H1 (cell line): ENCODE data around the gene UBE2J1. TPM values are rescaled to one million over a fixed set of nuclear protein-coding genes. Genes with fewer than 3 reads are reported as not detected.

Source experiments
- CTCF ChIA-PET: fragments of 300-600 bp; sonication (Branson Sonifier 250); formaldehyde crosslinking; loops from one replicate; lab custom pipeline; 2021; ENCODE audit not compliant: partially characterized antibody; lab: Charles Lee
- POLR2A ChIA-PET: fragments of 300-600 bp; sonication (Branson Sonifier 250); formaldehyde crosslinking; loops from one replicate; lab custom pipeline; 2021; ENCODE audit warnings: inconsistent platforms; ENCODE audit not compliant: partially characterized antibody; lab: Charles Lee
- DNase-seq, 2 experiments: peaks; one replicate each; pipeline versions ENCODE4 v3.0.0 to v3.0.0-alpha.2; 2010 to 2022; ENCODE audit warnings: low spot score in 2 of 2, low read depth in 1 of 2, mixed read lengths in 1 of 2
- FAIRE-seq: peaks from 2 replicates; lab custom pipeline; 2011; peaks lifted over from hg19 to GRCh38; lab: Jason Lieb, UNC
- H2AFZ ChIP-seq: 2 replicates; pipeline ENCODE4 v1.8.1; 2012; ENCODE audit warnings: low read length, inconsistent platforms
- H2AK5ac ChIP-seq: 2 replicates; pipeline ENCODE4 v1.6.1; 2013; ENCODE audit warnings: low read depth, low read length
- H2BK120ac ChIP-seq: replicated peaks from 2 replicates; pipeline ENCODE3; 2013; ENCODE audit warnings: low read depth, low read length, inconsistent platforms
- H2BK12ac ChIP-seq: 2 replicates; pipeline ENCODE4 v1.6.1; 2013; ENCODE audit warnings: low read depth, low read length
- H2BK15ac ChIP-seq: 2 replicates; pipeline ENCODE4 v1.6.1; 2013; ENCODE audit warnings: low read length
- H2BK20ac ChIP-seq: 2 replicates; pipeline ENCODE4 v1.6.1; 2013; ENCODE audit warnings: low read length
- H2BK5ac ChIP-seq: 2 replicates; pipeline ENCODE4 v1.6.1; 2013; ENCODE audit warnings: low read depth, low read length
- H3K14ac ChIP-seq: 2 replicates; pipeline ENCODE4 v1.6.1; 2013; ENCODE audit warnings: inconsistent platforms; ENCODE audit not compliant: insufficient read length
- H3K18ac ChIP-seq: 2 replicates; pipeline ENCODE4 v1.6.1; 2013; ENCODE audit warnings: low read length; ENCODE audit errors: extremely low read depth
- H3K23ac ChIP-seq: 2 replicates; pipeline ENCODE4 v1.6.1; 2013; ENCODE audit warnings: inconsistent platforms; ENCODE audit not compliant: insufficient read length
- H3K23me2 ChIP-seq: 2 replicates; pipeline ENCODE4 v1.6.1; 2013; ENCODE audit warnings: low read depth, low read length
- H3K27ac ChIP-seq: 2 replicates; pipeline ENCODE4 v1.6.1; 2011; ENCODE audit warnings: low read depth, low read length, inconsistent platforms
- H3K27me3 ChIP-seq, 4 experiments: replicated peaks in 1 of 4; 1 replicate in 1 of 4; 2 replicates in 3 of 4; pipeline versions ENCODE4 v1.6.1 to v1.8.1; 2011 to 2013; ENCODE audit warnings: low read length in 3 of 4, mild to moderate bottlenecking in 3 of 4, inconsistent platforms in 2 of 4, mixed read lengths in 2 of 4, moderate library complexity in 1 of 4; ENCODE audit not compliant: control insufficient read depth in 3 of 4, insufficient read depth in 3 of 4; ENCODE audit errors: extremely low read depth in 1 of 4
- H3K36me3 ChIP-seq, 4 experiments: 2 replicates each; pipeline versions ENCODE4 v1.6.1 to v1.8.1; 2011 to 2013; ENCODE audit warnings: mild to moderate bottlenecking in 4 of 4, low read length in 3 of 4, moderate library complexity in 2 of 4, control low read depth in 1 of 4, inconsistent platforms in 1 of 4; ENCODE audit not compliant: insufficient read depth in 4 of 4, control insufficient read depth in 2 of 4
- H3K4ac ChIP-seq: replicated peaks from 2 replicates; pipeline ENCODE3; 2013; ENCODE audit warnings: low read length, low read depth, mixed read lengths, inconsistent platforms; ENCODE audit not compliant: insufficient read length
- H3K4me1 ChIP-seq, 4 experiments: replicated peaks in 1 of 4; 1 replicate in 1 of 4; 2 replicates in 3 of 4; pipeline versions ENCODE4 v1.6.1 to v1.8.1; 2011 to 2013; ENCODE audit warnings: low read length in 3 of 4, inconsistent platforms in 2 of 4, mixed read lengths in 1 of 4; ENCODE audit not compliant: insufficient read depth in 4 of 4, control insufficient read depth in 3 of 4
- H3K4me2 ChIP-seq, 2 experiments: 2 replicates each; pipeline versions ENCODE4 v1.6.1 to v1.8.1; 2011 to 2013; ENCODE audit warnings: low read depth in 2 of 2, low read length in 2 of 2, control low read depth in 1 of 2, inconsistent platforms in 1 of 2, mild to moderate bottlenecking in 1 of 2; ENCODE audit not compliant: insufficient read depth in 1 of 2
- H3K4me3 ChIP-seq, 4 experiments: fragments of 200-600, 300-600 bp in 1 of 4; sonication (generic), shearing (Covaris generic), sonication (Bioruptor Twin) in 1 of 4; 2 replicates each; pipeline versions ENCODE4 v1.5.1 to v1.8.1; 2011 to 2016; ENCODE audit warnings: low read length in 4 of 4, low read depth in 3 of 4, control low read depth in 2 of 4, inconsistent platforms in 2 of 4, mild to moderate bottlenecking in 2 of 4, mixed read lengths in 1 of 4, moderate library complexity in 1 of 4; ENCODE audit not compliant: insufficient read depth in 2 of 4; ENCODE audit errors: extremely low read depth in 1 of 4
- H3K56ac ChIP-seq: replicated peaks from 2 replicates; pipeline ENCODE3; 2013; ENCODE audit warnings: low read depth, mild to moderate bottlenecking, mixed read lengths, low read length, inconsistent platforms; ENCODE audit not compliant: insufficient read length
- H3K79me1 ChIP-seq: 2 replicates; pipeline ENCODE4 v1.6.1; 2013; ENCODE audit warnings: low read depth, low read length, control low read depth
- H3K79me2 ChIP-seq, 2 experiments: 2 replicates each; pipeline versions ENCODE4 v1.6.1 to v1.8.1; 2012 to 2013; ENCODE audit warnings: low read length in 2 of 2, mild to moderate bottlenecking in 2 of 2, inconsistent platforms in 1 of 2; ENCODE audit not compliant: insufficient read depth in 2 of 2, control insufficient read depth in 1 of 2
- H3K9ac ChIP-seq, 4 experiments: replicated peaks in 1 of 4; 1 replicate in 1 of 4; 2 replicates in 3 of 4; pipeline versions ENCODE4 v1.6.1 to v1.8.1; 2011 to 2013; ENCODE audit warnings: low read depth in 3 of 4, low read length in 3 of 4, control low read depth in 2 of 4, mild to moderate bottlenecking in 2 of 4, moderate library complexity in 2 of 4, inconsistent platforms in 1 of 4; ENCODE audit errors: extremely low read depth in 1 of 4
- H3K9me3 ChIP-seq, 2 experiments: 2 replicates each; pipeline versions ENCODE4 v1.6.1 to v1.8.1; 2012 to 2013; ENCODE audit warnings: mild to moderate bottlenecking in 2 of 2, moderate library complexity in 2 of 2, control low read depth in 1 of 2, inconsistent platforms in 1 of 2, low read depth in 1 of 2, low read length in 1 of 2, mixed read lengths in 1 of 2; ENCODE audit not compliant: insufficient read depth in 2 of 2
- H4K20me1 ChIP-seq, 2 experiments: replicated peaks in 1 of 2; 2 replicates each; pipeline versions ENCODE3 to v1.8.1; 2011 to 2013; ENCODE audit warnings: inconsistent platforms in 2 of 2, low read length in 2 of 2, mild to moderate bottlenecking in 1 of 2; ENCODE audit not compliant: insufficient read depth in 2 of 2, control insufficient read depth in 1 of 2
- H4K5ac ChIP-seq: 2 replicates; pipeline ENCODE4 v1.6.1; 2013; ENCODE audit warnings: low read length, low read depth, mixed read lengths, inconsistent platforms; ENCODE audit not compliant: insufficient read length
- H4K8ac ChIP-seq: 2 replicates; pipeline ENCODE4 v1.8.0; 2013; ENCODE audit warnings: mild to moderate bottlenecking, moderate library complexity, low read length, inconsistent platforms; ENCODE audit not compliant: insufficient read depth; ENCODE audit errors: extremely low read depth
- H4K91ac ChIP-seq: replicated peaks from 2 replicates; pipeline ENCODE3; 2013; ENCODE audit warnings: low read length, mixed read lengths, inconsistent platforms; ENCODE audit not compliant: insufficient read length
- EP300 ChIP-seq, 2 experiments: IDR thresholded peaks; 1 replicate in 1 of 2; 2 replicates in 1 of 2; pipeline ENCODE4 v1.6.1; 2011 to 2012; ENCODE audit warnings: low read depth in 2 of 2, low read length in 2 of 2, mild to moderate bottlenecking in 2 of 2, borderline replicate concordance in 1 of 2, inconsistent platforms in 1 of 2, moderate library complexity in 1 of 2
- JUN ChIP-seq: IDR thresholded peaks from 2 replicates; pipeline ENCODE4 v1.6.1; 2011; ENCODE audit warnings: low read depth, mild to moderate bottlenecking, improper control_type of control experiment, low read length
- WGBS, 2 experiments: shearing (Covaris generic) in 1 of 2; methylation state at CpG; one replicate each; pipeline versions ENCODE4 v1.1.6 to v1.1.7; 2013 to 2015; ENCODE audit warnings: low lambda C conversion rate in 2 of 2, mixed read lengths in 2 of 2, inconsistent platforms in 1 of 2, low coverage in 1 of 2, missing lambda C conversion rate in 1 of 2; ENCODE audit not compliant: insufficient replicate concordance in 2 of 2, insufficient coverage in 1 of 2, insufficient read length in 1 of 2; ENCODE audit errors: extremely low coverage in 1 of 2, missing lambda C conversion rate in 1 of 2; 5-methylcytosine and 5-hydroxymethylcytosine counted together
- polyA plus RNA-seq, 7 experiments: library from polyadenylated mRNA; depleted of rRNA in 3 of 7; stranded (reverse) in 5 of 7; unstranded in 2 of 7; fragments of >200 nt in 5 of 7; fragments of 200-250 nt in 2 of 7; gene quantifications; 1 replicate in 5 of 7; 2 replicates in 1 of 7; 4 replicates in 1 of 7; pipeline versions ENCODE4 v1.2.1 to v1.2.3, GENCODE V29; 2011 to 2013; ENCODE audit warnings: missing spikeins in 2 of 7, mixed read lengths in 2 of 7
- total RNA-seq: library from RNA; stranded (reverse); fragmentation: NEBNext Ultra II Directional; extraction: Animal tissue kit (Norgen Biotek cat#: 25700); gene quantifications from 2 replicates; pipeline ENCODE4 v1.2.1, GENCODE V29; 2021
- TF ChIP-seq, protein P1 (sequence below): IDR thresholded peaks from 2 replicates; pipeline ENCODE4 v1.6.1; 2011; ENCODE audit warnings: low read depth, mild to moderate bottlenecking, low read length; ENCODE audit not compliant: insufficient read depth
- TF ChIP-seq, protein P2 (sequence below), 3 experiments: IDR thresholded peaks; 1 replicate in 2 of 3; 2 replicates in 1 of 3; pipeline versions ENCODE4 v1.5.1 to v1.6.1; 2011; ENCODE audit warnings: low read length in 3 of 3, mild to moderate bottlenecking in 3 of 3, inconsistent platforms in 2 of 3, low read depth in 1 of 3, moderate library complexity in 1 of 3; ENCODE audit not compliant: insufficient read depth in 1 of 3; ENCODE audit errors: control extremely low read depth in 1 of 3

UBE2J1 gene
- total and polyA plus RNA-seq, 2 of the 8 experiments (the other 6 are each of a cell fraction or from before 2014, with no cell fraction given) = 8.5 to 15.2 TPM

DNA sequence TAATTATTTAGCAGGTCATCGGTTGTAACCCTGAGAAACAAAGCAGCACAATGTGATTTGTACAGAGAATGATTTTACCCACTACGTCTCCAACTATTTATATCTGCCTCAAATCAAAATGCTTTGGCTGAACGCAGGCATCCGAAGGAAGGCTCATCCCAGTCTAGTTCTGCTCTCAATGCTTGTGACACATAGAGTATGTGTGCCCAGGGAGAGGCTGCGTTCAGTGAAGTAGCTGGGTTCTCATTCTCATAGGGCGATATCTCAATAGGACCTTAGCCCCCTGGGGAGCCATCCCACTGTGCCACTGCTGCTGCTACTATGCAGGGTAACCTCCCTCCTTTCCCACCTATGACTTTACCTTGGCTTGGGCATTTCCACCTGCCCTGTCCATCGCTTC is 37.8 kb downstream of the UBE2J1 start:
- H3K23me2 ChIP-seq = no peaks in the 10 kb centered on the region
- no peak overlapping the region for H3K9ac ChIP-seq
- no peak overlapping the region for H3K27ac ChIP-seq
- no peak overlapping the region for H2BK120ac ChIP-seq
- no peak overlapping the region for H2BK12ac ChIP-seq
- DNase-seq (no peak), FAIRE-seq (no peak)
- H3K23ac ChIP-seq = no peak overlapping the region
- H4K91ac ChIP-seq = no peak overlapping the region
- no peaks in the 10 kb centered on the region for H3K9me3 ChIP-seq
- no peak overlapping the region for H2AFZ ChIP-seq
- H3K36me3 ChIP-seq = no peaks in the 10 kb centered on the region
- no peaks in the 10 kb centered on the region for H4K20me1 ChIP-seq
- H3K4me2 ChIP-seq = no peak overlapping the region
- no peak overlapping the region for H4K8ac ChIP-seq
- no peak overlapping the region for H3K56ac ChIP-seq
- no peak overlapping the region for H2AK5ac ChIP-seq
- H2BK5ac ChIP-seq = no peak overlapping the region
- H4K5ac ChIP-seq = no peak overlapping the region
- ChIA-PET POLR2A (no interaction called here), CTCF (interaction anchor here (0.9 to 1.7 kb wide), 6 partner anchors 10 to 316 kb away, joined by 3 to 6 read pairs (median 4); no protein-coding TSS in a partner anchor)
- no peaks in the 10 kb centered on the region for H3K79me1 ChIP-seq
- no peak overlapping the region for H2BK15ac ChIP-seq
- no peaks in the 10 kb centered on the region for H3K79me2 ChIP-seq
- H3K18ac ChIP-seq = no peak overlapping the region
- no peak overlapping the region for H3K4ac ChIP-seq
- WGBS, 2 experiments = 97% methylated on average over 7 of the region's 7 CpGs; no CpG with 5 or more reads in 1 of the 2 experiments
- TF ChIP-seq, protein P1, sequence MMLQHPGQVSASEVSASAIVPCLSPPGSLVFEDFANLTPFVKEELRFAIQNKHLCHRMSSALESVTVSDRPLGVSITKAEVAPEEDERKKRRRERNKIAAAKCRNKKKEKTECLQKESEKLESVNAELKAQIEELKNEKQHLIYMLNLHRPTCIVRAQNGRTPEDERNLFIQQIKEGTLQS = no peak
- TF ChIP-seq JUN = no peak
- TF ChIP-seq, protein P2, sequence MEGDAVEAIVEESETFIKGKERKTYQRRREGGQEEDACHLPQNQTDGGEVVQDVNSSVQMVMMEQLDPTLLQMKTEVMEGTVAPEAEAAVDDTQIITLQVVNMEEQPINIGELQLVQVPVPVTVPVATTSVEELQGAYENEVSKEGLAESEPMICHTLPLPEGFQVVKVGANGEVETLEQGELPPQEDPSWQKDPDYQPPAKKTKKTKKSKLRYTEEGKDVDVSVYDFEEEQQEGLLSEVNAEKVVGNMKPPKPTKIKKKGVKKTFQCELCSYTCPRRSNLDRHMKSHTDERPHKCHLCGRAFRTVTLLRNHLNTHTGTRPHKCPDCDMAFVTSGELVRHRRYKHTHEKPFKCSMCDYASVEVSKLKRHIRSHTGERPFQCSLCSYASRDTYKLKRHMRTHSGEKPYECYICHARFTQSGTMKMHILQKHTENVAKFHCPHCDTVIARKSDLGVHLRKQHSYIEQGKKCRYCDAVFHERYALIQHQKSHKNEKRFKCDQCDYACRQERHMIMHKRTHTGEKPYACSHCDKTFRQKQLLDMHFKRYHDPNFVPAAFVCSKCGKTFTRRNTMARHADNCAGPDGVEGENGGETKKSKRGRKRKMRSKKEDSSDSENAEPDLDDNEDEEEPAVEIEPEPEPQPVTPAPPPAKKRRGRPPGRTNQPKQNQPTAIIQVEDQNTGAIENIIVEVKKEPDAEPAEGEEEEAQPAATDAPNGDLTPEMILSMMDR (IDR thresholded peaks at IDR 0.05; ENCODE audit: control extremely low read depth in 1 of 3, insufficient read depth in 1 of 3, low read depth in 1 of 3, low read length in 3 of 3) = no peak
- TF ChIP-seq EP300 (IDR thresholded peaks at IDR 0.05; ENCODE audit: borderline replicate concordance in 1 of 2, low read depth in 2 of 2, low read length in 2 of 2) = no peak
- H2BK20ac ChIP-seq = no peak overlapping the region
- H3K14ac ChIP-seq = no peak overlapping the region
- no peak overlapping the region for H3K4me3 ChIP-seq
- H3K27me3 ChIP-seq = no peaks in the 10 kb centered on the region
- peaks cover 0 to 3% (median 1%) of the 10 kb centered on the region in 4 experiments; a peak in 3 of 7 replicates for H3K4me1 ChIP-seq
